Cerebellar nuclear complex (tissue), 1 donor: ENCODE measurements around the gene SYT2.
A peak's percentile ranks its signal among the peaks of the same experiment; 100 is the strongest.
"Not testable (repeated sequence)": the region's sequence is repeated elsewhere in the genome, so short reads cannot be mapped to it uniquely, and the experiment has no call there.

ENCODE experiments used
- DNase-seq, 2 experiments: peaks; one replicate each; lab custom pipeline; 2025; lab: John Stamatoyannopoulos, UW

SYT2 gene

GRCh38 chr1:202642619-202643291, 67.5 kb downstream of the SYT2 start:
- no peak for DNase-seq

- no peak for DNase-seq
Observed at GRCh38 chr1:202642212-202642611, 68.0 kb downstream of the SYT2 start.

- DNase-seq, result no peak
Observed at GRCh38 chr1:202639500-202639899, 70.8 kb downstream of the SYT2 start.

GRCh38 chr1:202638701-202639305, 71.5 kb downstream of the SYT2 start:
- DNase-seq, result peak; percentile 42 to 73

- no peak for DNase-seq
Observed at GRCh38 chr1:202638019-202638700, 72.1 kb downstream of the SYT2 start.

- DNase-seq, result peak in 1 of 2 experiments; percentile 81
Observed at GRCh38 chr1:202637321-202638018, 72.8 kb downstream of the SYT2 start.

- peak in 1 of 2 experiments; percentile 40 for DNase-seq
Observed at GRCh38 chr1:202636171-202636570, 74.1 kb downstream of the SYT2 start.

GRCh38 chr1:202632241-202632640, 78.0 kb downstream of the SYT2 start:
- no peak for DNase-seq

GRCh38 chr1:202631076-202631923, 79.0 kb downstream of the SYT2 start:
- DNase-seq, result no peak

- DNase-seq, result no peak
Observed at GRCh38 chr1:202630541-202630940, 79.7 kb downstream of the SYT2 start.

- DNase-seq, result not testable (repeated sequence)
Observed at GRCh38 chr1:202630096-202630495, 80.2 kb downstream of the SYT2 start.

GRCh38 chr1:202629257-202629811, 80.9 kb downstream of the SYT2 start:
- not testable (repeated sequence) for DNase-seq

GRCh38 chr1:202628646-202629215, 81.5 kb downstream of the SYT2 start:
- peak; percentile 64 to 69 for DNase-seq

GRCh38 chr1:202627841-202628565, 82.3 kb downstream of the SYT2 start:
- DNase-seq, result no peak

- DNase-seq, result not testable (repeated sequence)
Observed at GRCh38 chr1:202627036-202627435, 83.2 kb downstream of the SYT2 start.

GRCh38 chr1:202625416-202626360, 84.6 kb downstream of the SYT2 start:
- no peak for DNase-seq

GRCh38 chr1:202624781-202625108, 85.5 kb downstream of the SYT2 start:
- no peak for DNase-seq

- DNase-seq, result no peak
Observed at GRCh38 chr1:202624088-202624780, 86.0 kb downstream of the SYT2 start.

- DNase-seq, result not testable (repeated sequence)
Observed at GRCh38 chr1:202623476-202623875, 86.8 kb downstream of the SYT2 start.
